Stomach (tissue), 4 donors: ENCODE results near the gene LOC101059915.

Source experiments
- CTCF ChIP-seq, 7 experiments: fragments of 450-650 bp in 4 of 7; fragments of 200-600 bp in 3 of 7; sonication (generic) in 3 of 7; IDR thresholded peaks; one replicate each; pipeline ENCODE4 v1.5.1; 2016 to 2019; ENCODE audit warnings: antibody characterized with exemption in 7 of 7, control low read depth in 2 of 7, mild to moderate bottlenecking in 1 of 7
- EP300 ChIP-seq: sonication (generic); formaldehyde crosslinking; IDR thresholded peaks from one replicate; pipeline ENCODE4 v1.6.1; 2017; ENCODE audit warnings: antibody characterized with exemption
- POLR2A ChIP-seq, 4 donors: fragments of 450-650 bp; IDR thresholded peaks; one replicate each; pipeline ENCODE4 v1.6.1; 2016; ENCODE audit warnings: antibody characterized with exemption in 4 of 4, control low read depth in 2 of 4, mild to moderate bottlenecking in 1 of 4, moderate library complexity in 1 of 4
- POLR2AphosphoS5 ChIP-seq, 3 donors: sonication (generic); formaldehyde crosslinking; IDR thresholded peaks; one replicate each; pipeline ENCODE4 v1.6.1; 2016; ENCODE audit warnings: antibody characterized with exemption in 3 of 3

- TF ChIP-seq POLR2AphosphoS5 (IDR thresholded peaks at IDR 0.05) (no peak), POLR2A (IDR thresholded peaks at IDR 0.05) (no peak), CTCF (IDR thresholded peaks at IDR 0.05) (no peak), EP300 (no peak)
Observed at GRCh38 chrX:71637848-71638247, 29.5 kb upstream of the LOC101059915 start.
